IPS DF 6.9 (cell line): ENCODE results near the gene CLDN12.

Experiments
- DNase-seq: peaks from one replicate; pipeline ENCODE4 v3.0.0-alpha.2; 2013; ENCODE audit warnings: low read depth, low spot score
- H3K27ac ChIP-seq: one replicate; pipeline ENCODE4 v1.5.1; 2013; ENCODE audit warnings: low read length, control low read depth
- H3K27me3 ChIP-seq: 2 replicates; pipeline ENCODE4 v1.6.1; 2013; ENCODE audit warnings: mild to moderate bottlenecking, low read length; ENCODE audit not compliant: control insufficient read depth, insufficient read depth
- H3K36me3 ChIP-seq: 2 replicates; pipeline ENCODE4 v1.6.1; 2013; ENCODE audit warnings: low read length; ENCODE audit not compliant: control insufficient read depth, insufficient read depth
- H3K4me1 ChIP-seq: 2 replicates; pipeline ENCODE4 v1.6.1; 2013; ENCODE audit warnings: low read length; ENCODE audit not compliant: control insufficient read depth, insufficient read depth
- H3K4me3 ChIP-seq: 2 replicates; pipeline ENCODE4 v1.5.1; 2013; ENCODE audit warnings: mild to moderate bottlenecking, low read length
- H3K9me3 ChIP-seq: 2 replicates; pipeline ENCODE4 v1.6.1; 2013; ENCODE audit warnings: low read length, inconsistent platforms; ENCODE audit not compliant: control insufficient read depth, insufficient read depth
- WGBS: extraction: QIAGEN DNeasy Blood & Tissue Kit; methylation state at CpG from one replicate; pipeline ENCODE4 v1.1.7; 2013; ENCODE audit warnings: mixed read lengths, missing lambda C conversion rate; ENCODE audit not compliant: insufficient read length, insufficient coverage; 5-methylcytosine and 5-hydroxymethylcytosine counted together

CLDN12 gene

DNA sequence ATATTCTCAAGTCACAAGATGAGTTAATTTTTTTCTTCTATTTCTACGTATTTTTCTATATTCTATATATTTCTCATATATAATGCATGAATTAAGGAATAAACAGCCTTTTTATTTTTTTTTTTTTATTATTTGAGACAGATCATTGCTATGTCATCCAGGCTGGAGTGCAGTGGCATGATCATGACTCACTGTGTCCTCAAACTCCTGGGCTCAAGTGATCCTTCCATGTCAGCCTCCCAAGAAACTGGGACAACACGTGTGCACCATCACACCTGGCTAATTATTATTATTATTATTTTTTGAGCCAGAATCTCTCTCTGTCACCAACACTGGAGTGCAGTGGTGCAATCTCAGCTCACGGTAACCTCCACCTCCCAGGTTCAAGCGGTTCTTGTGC, 1.5 kb downstream of the CLDN12 start:
- Histone ChIP-seq H3K36me3 (peaks cover 2% of the 10 kb centered on the region; the same call in 1 of the 2 replicates), H3K4me1 (no peaks in the 10 kb centered on the region), H3K27ac (no peak overlapping the region), H3K4me3 (no peak overlapping the region), H3K27me3 (no peaks in the 10 kb centered on the region; the same call in 1 of the 2 replicates), H3K9me3 (no peaks in the 10 kb centered on the region)
- DNase-seq = no peak
- 100% methylated on average over 1 of the region's 4 CpGs for WGBS

DNA sequence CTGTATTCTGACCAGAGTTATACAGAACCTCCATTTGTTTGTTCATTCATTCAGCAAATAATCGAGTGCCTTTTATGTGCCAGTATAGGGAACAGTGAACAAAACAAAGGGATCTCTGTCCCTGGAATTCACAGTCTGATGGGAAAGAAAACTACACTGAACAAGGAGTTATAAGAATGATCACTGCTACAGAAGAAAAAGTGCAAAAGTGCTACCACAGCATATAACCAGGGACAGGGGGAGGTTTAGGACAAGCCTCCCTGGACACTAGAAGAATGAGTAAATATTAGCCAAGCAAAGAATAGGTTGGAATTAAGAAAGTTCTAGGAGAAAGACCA, 4.2 kb downstream of the CLDN12 start:
- no peak for DNase-seq
- Histone ChIP-seq H3K36me3 (peaks cover 2% of the 10 kb centered on the region; the same call in 1 of the 2 replicates), H3K27ac (no peak overlapping the region), H3K4me3 (no peak overlapping the region), H3K27me3 (no peaks in the 10 kb centered on the region; the same call in 1 of the 2 replicates), H3K9me3 (no peaks in the 10 kb centered on the region), H3K4me1 (no peaks in the 10 kb centered on the region)
- no CpG with 5 or more reads among the region's 1 CpG for WGBS

DNA sequence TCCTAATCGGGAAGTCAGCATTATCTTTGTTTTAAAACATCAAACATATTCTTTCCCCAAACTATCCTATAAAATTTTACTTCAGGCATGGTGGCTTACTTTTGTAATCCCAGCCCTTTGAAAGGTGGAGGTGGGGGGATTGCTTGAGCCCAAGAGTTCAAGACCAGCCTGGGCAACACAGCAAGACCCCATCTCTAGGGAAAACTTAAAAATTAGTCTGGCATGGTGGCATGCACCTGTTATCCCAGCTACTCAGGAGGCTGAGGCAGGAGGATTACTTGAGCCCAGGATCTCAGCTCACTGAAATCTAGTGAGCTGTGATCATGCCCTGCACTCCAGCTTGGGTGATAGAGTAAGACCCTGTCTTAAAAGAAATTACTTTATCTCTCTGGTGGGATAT, 4.9 kb downstream of the CLDN12 start:
- H3K9me3 ChIP-seq = no peaks in the 10 kb centered on the region
- no peak overlapping the region for H3K4me3 ChIP-seq
- peaks cover 2% of the 10 kb centered on the region; the same call in 1 of the 2 replicates for H3K36me3 ChIP-seq
- no CpG with 5 or more reads among the region's 1 CpG for WGBS
- no peak for DNase-seq
- H3K4me1 ChIP-seq = no peaks in the 10 kb centered on the region
- no peaks in the 10 kb centered on the region; the same call in 1 of the 2 replicates for H3K27me3 ChIP-seq
- H3K27ac ChIP-seq = no peak overlapping the region

DNA sequence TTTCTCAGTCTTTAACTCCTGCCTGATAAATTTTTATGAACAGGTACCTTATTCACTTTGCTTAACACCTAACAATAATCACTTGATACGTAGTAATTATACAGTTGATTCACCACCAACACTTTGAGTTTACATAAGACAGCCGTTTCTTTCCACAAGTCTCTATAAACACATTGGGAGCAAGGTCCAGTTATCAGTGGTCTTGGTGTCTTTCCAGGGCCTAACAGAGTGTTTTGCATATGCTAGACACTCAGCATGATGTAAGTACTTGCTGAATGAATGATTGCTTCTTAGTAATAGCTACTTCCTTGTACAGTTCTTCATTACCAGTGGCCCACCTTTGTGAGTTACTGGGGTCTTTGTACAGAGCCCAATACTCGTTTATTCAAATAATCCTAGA, 6.4 kb downstream of the CLDN12 start:
- DNase-seq = no peak
- H3K27me3 ChIP-seq = no peaks in the 10 kb centered on the region; the same call in 1 of the 2 replicates
- no CpG with 5 or more reads among the region's 3 CpGs for WGBS
- H3K9me3 ChIP-seq = no peaks in the 10 kb centered on the region
- no peak overlapping the region for H3K27ac ChIP-seq
- no peaks in the 10 kb centered on the region for H3K4me1 ChIP-seq
- H3K4me3 ChIP-seq = no peak overlapping the region
- H3K36me3 ChIP-seq = peaks cover 2% of the 10 kb centered on the region; the same call in 1 of the 2 replicates

DNA sequence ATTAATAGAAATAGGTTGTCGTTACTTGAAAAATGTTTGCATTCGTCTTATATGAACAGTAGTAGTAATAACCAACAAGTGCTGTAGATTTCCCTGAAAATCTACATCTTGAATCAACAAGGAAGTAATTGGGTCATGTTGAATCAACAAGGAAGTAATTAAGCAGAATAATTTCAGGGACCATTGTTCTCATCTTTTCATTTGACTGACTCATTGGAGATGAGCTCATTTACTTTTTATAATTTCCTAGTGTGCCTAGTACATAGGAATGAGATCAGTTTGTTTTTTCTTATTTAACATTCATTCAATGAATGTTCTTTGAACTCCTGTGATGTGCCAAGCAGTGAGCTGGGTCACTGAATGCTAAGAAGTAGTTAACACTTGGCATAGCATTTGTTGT, 8.2 kb downstream of the CLDN12 start:
- Histone ChIP-seq H3K27ac (no peak overlapping the region), H3K27me3 (no peaks in the 10 kb centered on the region; the same call in 1 of the 2 replicates), H3K36me3 (peaks cover 2% of the 10 kb centered on the region; the same call in 1 of the 2 replicates), H3K9me3 (no peaks in the 10 kb centered on the region), H3K4me1 (no peaks in the 10 kb centered on the region), H3K4me3 (no peak overlapping the region)
- no CpG with 5 or more reads among the region's 2 CpGs for WGBS
- DNase-seq = no peak

DNA sequence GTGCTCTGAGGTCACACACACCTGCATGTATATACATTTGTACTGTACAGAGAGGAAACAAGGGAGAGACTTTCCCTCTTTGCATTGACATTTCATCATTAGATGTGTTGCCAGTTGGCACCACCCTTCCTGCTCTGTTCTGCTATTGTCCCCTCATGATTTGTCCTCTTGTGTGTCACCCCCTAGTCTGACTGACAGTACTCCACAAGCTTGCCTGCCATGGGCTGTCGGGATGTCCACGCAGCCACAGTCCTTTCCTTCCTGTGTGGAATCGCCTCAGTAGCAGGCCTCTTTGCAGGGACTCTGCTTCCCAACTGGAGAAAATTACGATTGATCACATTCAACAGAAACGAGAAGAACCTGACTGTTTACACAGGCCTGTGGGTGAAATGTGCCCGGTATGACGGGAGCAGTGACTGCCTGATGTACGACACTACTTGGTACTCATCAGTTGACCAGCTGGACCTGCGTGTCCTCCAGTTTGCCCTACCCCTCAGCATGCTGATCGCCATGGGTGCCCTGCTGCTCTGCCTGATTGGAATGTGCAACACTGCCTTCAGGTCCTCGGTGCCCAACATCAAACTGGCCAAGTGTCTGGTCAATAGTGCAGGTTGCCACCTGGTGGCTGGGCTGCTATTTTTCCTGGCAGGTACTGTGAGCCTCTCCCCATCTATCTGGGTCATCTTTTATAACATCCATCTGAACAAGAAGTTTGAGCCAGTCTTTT, 9.4 kb downstream of the CLDN12 start:
- Histone ChIP-seq H3K27me3 (no peaks in the 10 kb centered on the region), H3K4me3 (no peak overlapping the region), H3K27ac (no peak overlapping the region), H3K36me3 (no peaks in the 10 kb centered on the region; the same call in 1 of the 2 replicates), H3K9me3 (no peaks in the 10 kb centered on the region), H3K4me1 (no peaks in the 10 kb centered on the region)
- DNase-seq = peak; percentile 18
- no CpG with 5 or more reads among the region's 11 CpGs for WGBS

DNA sequence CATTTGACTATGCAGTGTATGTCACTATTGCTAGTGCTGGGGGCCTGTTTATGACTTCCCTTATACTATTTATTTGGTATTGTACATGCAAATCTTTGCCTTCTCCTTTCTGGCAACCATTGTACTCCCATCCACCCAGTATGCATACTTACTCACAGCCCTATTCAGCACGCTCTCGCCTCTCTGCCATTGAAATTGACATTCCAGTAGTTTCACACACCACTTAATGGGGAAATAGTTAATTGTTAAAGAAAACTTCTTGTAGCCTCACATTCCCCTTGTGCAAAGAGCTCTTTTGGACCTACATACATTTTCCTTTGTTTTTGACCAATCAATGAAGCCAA, 9.9 kb downstream of the CLDN12 start:
- WGBS = no CpG with 5 or more reads among the region's 2 CpGs
- Histone ChIP-seq H3K27ac (no peak overlapping the region), H3K4me3 (no peak overlapping the region), H3K36me3 (no peaks in the 10 kb centered on the region; the same call in 1 of the 2 replicates), H3K4me1 (no peaks in the 10 kb centered on the region), H3K9me3 (no peaks in the 10 kb centered on the region), H3K27me3 (no peaks in the 10 kb centered on the region)
- DNase-seq = no peak

DNA sequence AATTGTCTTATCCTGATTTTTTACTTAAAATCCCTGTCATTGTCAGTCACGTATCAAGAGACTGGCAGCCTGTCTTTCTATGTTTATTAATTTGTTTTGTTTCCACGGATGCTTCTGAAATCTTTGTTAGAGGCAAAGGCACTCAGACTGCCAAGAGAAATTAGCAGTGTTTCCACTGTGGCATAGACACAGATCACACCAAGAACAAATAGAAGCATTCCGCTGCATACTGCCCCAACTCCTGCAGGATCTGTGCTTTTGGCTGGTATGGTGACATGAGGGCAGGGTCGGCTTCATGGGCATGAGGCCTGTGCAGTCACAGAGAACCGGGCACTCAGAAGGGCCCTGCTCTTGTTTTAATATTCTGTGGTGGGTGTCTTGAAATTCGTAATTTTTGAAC, 18.4 kb downstream of the CLDN12 start:
- H3K9me3 ChIP-seq = no peaks in the 10 kb centered on the region
- DNase-seq = no peak
- no peaks in the 10 kb centered on the region for H3K36me3 ChIP-seq
- H3K27ac ChIP-seq = no peak overlapping the region
- H3K4me3 ChIP-seq = no peak overlapping the region
- WGBS = no CpG with 5 or more reads among the region's 6 CpGs
- H3K27me3 ChIP-seq = no peaks in the 10 kb centered on the region
- H3K4me1 ChIP-seq = no peaks in the 10 kb centered on the region

DNA sequence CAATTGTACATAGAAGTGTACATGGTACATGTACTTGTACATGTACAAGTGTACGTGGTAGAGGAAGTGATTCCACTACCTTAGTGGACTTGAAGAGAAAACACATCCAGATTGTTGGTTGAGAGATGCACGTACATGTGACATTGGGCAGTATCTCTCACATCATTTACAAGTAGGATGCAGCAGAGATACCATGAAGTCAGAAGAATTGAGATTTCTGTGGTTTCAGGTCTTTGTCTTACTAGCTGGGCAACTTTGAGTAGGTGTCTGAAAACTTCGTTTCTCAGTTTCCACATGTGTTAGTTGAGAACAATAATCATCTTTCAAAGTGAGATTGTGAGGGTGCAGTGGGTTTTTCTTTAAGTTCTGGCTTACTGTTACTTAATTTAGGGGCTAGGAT, 21.5 kb downstream of the CLDN12 start:
- WGBS = no CpG with 5 or more reads among the region's 3 CpGs

DNA sequence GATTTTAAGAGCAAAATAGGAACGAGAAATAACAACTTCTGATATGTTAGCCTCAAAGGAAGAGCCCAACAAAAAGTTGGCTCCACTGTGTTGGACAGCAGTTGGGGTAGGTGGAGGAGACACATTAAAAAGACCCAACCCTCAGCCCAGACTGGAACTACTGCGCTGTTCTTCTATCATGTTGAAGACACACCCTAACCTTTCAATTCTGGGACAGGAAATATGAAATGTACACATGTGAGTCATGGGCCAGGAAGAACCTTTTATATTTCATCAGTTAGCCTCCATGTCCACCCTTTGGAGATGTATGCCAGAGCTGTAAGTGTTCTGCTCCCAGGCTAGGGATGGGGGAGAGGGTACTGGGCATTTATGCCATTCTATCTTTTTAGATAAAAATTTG, 22.1 kb downstream of the CLDN12 start:
- H3K27me3 ChIP-seq = no peaks in the 10 kb centered on the region
- H3K9me3 ChIP-seq = no peaks in the 10 kb centered on the region
- H3K27ac ChIP-seq = no peak overlapping the region
- H3K36me3 ChIP-seq = no peaks in the 10 kb centered on the region
- no CpG with 5 or more reads among the region's 2 CpGs for WGBS
- no peaks in the 10 kb centered on the region for H3K4me1 ChIP-seq
- no peak overlapping the region for H3K4me3 ChIP-seq
- no peak for DNase-seq

More for the DNA sequence above, 21.5 kb downstream of the CLDN12 start:
- H3K9me3 ChIP-seq = no peaks in the 10 kb centered on the region
- H3K27ac ChIP-seq = no peak overlapping the region
- H3K27me3 ChIP-seq = no peaks in the 10 kb centered on the region
- no peak for DNase-seq
- no peaks in the 10 kb centered on the region for H3K4me1 ChIP-seq
- H3K36me3 ChIP-seq = no peaks in the 10 kb centered on the region
- H3K4me3 ChIP-seq = no peak overlapping the region
